ENCODE measurements around the gene CACNA1C. TPM values are rescaled to one million over a fixed set of nuclear protein-coding genes. Genes with fewer than 3 reads are reported as not detected.

Gene CACNA1C
- total RNA-seq, 8 experiments from 2014 or later, result 0.97 to 36.4 (median 5.1) TPM

- in situ Hi-C loops (cut with MboI; ENCODE audit: low pct_unique_long_range_greater_than_20kb in 2 of 9, low sequenced_read_pairs in 9 of 9, unreplicated experiment in 9 of 9), result no loop called here
Measured at GRCh38 chr12:2108975-2109671, 56.3 kb downstream of the CACNA1C start.

GRCh38 chr12:2110127-2110526, 57.3 kb downstream of the CACNA1C start:
- no peak overlapping the region for H3K4me3 ChIP-seq
- H3K27ac ChIP-seq, result no peak overlapping the region
- no peak for ATAC-seq (replicated peaks in 6 of 8)
- WGBS, 10 experiments, result 75 to 100% (median 82%) methylated on average over 1 to 4 of the region's 5 CpGs; no CpG with 5 or more reads in 6 of the 10 experiments
- in situ Hi-C loops (cut with MboI; ENCODE audit: low pct_unique_long_range_greater_than_20kb in 2 of 9, low sequenced_read_pairs in 9 of 9, unreplicated experiment in 9 of 9), result no loop called here
- peaks cover 5 to 16% of the 10 kb centered on the region in 2 donors for H3K4me1 ChIP-seq (replicated peaks in 1 of 2)

More at GRCh38 chr12:2108975-2109671, 56.3 kb downstream of the CACNA1C start:
- H3K27ac ChIP-seq, result no peak overlapping the region
- H3K4me1 ChIP-seq (replicated peaks in 1 of 2), result peaks cover 5 to 14% of the 10 kb centered on the region in 2 donors
- ATAC-seq (replicated peaks in 6 of 8), result no peak
- no peak overlapping the region for H3K4me3 ChIP-seq
- 57 to 100% (median 78%) methylated on average over 1 to 7 of the region's 10 CpGs; no CpG with 5 or more reads in 2 of the 10 experiments for WGBS, 10 experiments

GRCh38 chr12:2110849-2111566, 58.2 kb downstream of the CACNA1C start:
- in situ Hi-C loops (cut with MboI; ENCODE audit: low pct_unique_long_range_greater_than_20kb in 2 of 9, low sequenced_read_pairs in 9 of 9, unreplicated experiment in 9 of 9), result no loop called here
- Histone ChIP-seq H3K4me3 (no peak overlapping the region), H3K27ac (no peak overlapping the region), H3K4me1 (replicated peaks in 1 of 2) (peaks cover 5 to 16% of the 10 kb centered on the region in 2 donors)
- 20 to 100% (median 85%) methylated on average over 1 to 5 of the region's 16 CpGs; no CpG with 5 or more reads in 5 of the 10 experiments for WGBS, 10 experiments
- ATAC-seq (replicated peaks in 6 of 8), result peak in 1 of 8 experiments; percentile 62

- H3K4me1 ChIP-seq (replicated peaks in 1 of 2), result peaks cover 5 to 16% of the 10 kb centered on the region in 2 donors
- ATAC-seq (replicated peaks in 6 of 8), result peak in 5 of 8 experiments; percentile 83 to 97 (median 93)
- in situ Hi-C loops (cut with MboI; ENCODE audit: low pct_unique_long_range_greater_than_20kb in 2 of 9, low sequenced_read_pairs in 9 of 9, unreplicated experiment in 9 of 9), result no loop called here
- H3K27ac ChIP-seq, result no peak overlapping the region
- WGBS, 10 experiments, result 64 to 100% (median 93%) methylated on average over 1 to 8 of the region's 13 CpGs; no CpG with 5 or more reads in 5 of the 10 experiments
- H3K4me3 ChIP-seq, result no peak overlapping the region
Measured at GRCh38 chr12:2111826-2112225, 59.0 kb downstream of the CACNA1C start.

- 60 to 100% (median 88%) methylated on average over 1 to 6 of the region's 7 CpGs; no CpG with 5 or more reads in 4 of the 10 experiments for WGBS, 10 experiments
- Histone ChIP-seq H3K4me1 (replicated peaks in 1 of 2) (peaks cover 5 to 16% of the 10 kb centered on the region in 2 donors), H3K4me3 (no peak overlapping the region), H3K27ac (no peak overlapping the region)
- peak in 3 of 8 experiments; percentile 5 to 39 (median 20) for ATAC-seq (replicated peaks in 6 of 8)
- in situ Hi-C loops (cut with MboI; ENCODE audit: low pct_unique_long_range_greater_than_20kb in 2 of 9, low sequenced_read_pairs in 9 of 9, unreplicated experiment in 9 of 9), result no loop called here
Measured at GRCh38 chr12:2112401-2112800, 59.6 kb downstream of the CACNA1C start.

- ATAC-seq (replicated peaks in 6 of 8), result peak in 1 of 8 experiments; percentile 50
- in situ Hi-C loops (cut with MboI; ENCODE audit: low pct_unique_long_range_greater_than_20kb in 2 of 9, low sequenced_read_pairs in 9 of 9, unreplicated experiment in 9 of 9), result no loop called here
- peaks cover 5 to 16% of the 10 kb centered on the region in 2 donors for H3K4me1 ChIP-seq (replicated peaks in 1 of 2)
- no peak overlapping the region for H3K4me3 ChIP-seq
- no peak overlapping the region for H3K27ac ChIP-seq
- WGBS, 10 experiments, result 75 to 100% (median 96%) methylated on average over 1 to 6 of the region's 14 CpGs; no CpG with 5 or more reads in 4 of the 10 experiments
Measured at GRCh38 chr12:2113119-2113912, 60.5 kb downstream of the CACNA1C start.

GRCh38 chr12:2114071-2114470, 61.3 kb downstream of the CACNA1C start:
- ATAC-seq (replicated peaks in 6 of 8), result no peak
- in situ Hi-C loops (cut with MboI; ENCODE audit: low pct_unique_long_range_greater_than_20kb in 2 of 9, low sequenced_read_pairs in 9 of 9, unreplicated experiment in 9 of 9), result no loop called here
- H3K4me3 ChIP-seq, result no peak overlapping the region
- H3K27ac ChIP-seq, result no peak overlapping the region
- H3K4me1 ChIP-seq (replicated peaks in 1 of 2), result peaks cover 5 to 16% of the 10 kb centered on the region in 2 donors
- WGBS, 10 experiments, result 17 to 100% (median 21%) methylated on average over 1 to 2 of the region's 2 CpGs; no CpG with 5 or more reads in 7 of the 10 experiments

GRCh38 chr12:2115101-2115845, 62.5 kb downstream of the CACNA1C start:
- peaks cover 5 to 16% of the 10 kb centered on the region in 2 donors for H3K4me1 ChIP-seq (replicated peaks in 1 of 2)
- no peak overlapping the region for H3K27ac ChIP-seq
- in situ Hi-C loops (cut with MboI; ENCODE audit: low pct_unique_long_range_greater_than_20kb in 2 of 9, low sequenced_read_pairs in 9 of 9, unreplicated experiment in 9 of 9), result no loop called here
- no peak for ATAC-seq (replicated peaks in 6 of 8)
- WGBS, 10 experiments, result 33 to 100% (median 93%) methylated on average over 1 to 16 of the region's 31 CpGs; no CpG with 5 or more reads in 3 of the 10 experiments
- H3K4me3 ChIP-seq, result no peak overlapping the region

GRCh38 chr12:2117541-2117940, 64.8 kb downstream of the CACNA1C start:
- WGBS, 10 experiments, result 83 to 100% (median 100%) methylated on average over 1 to 7 of the region's 7 CpGs; no CpG with 5 or more reads in 4 of the 10 experiments
- H3K4me3 ChIP-seq, result no peak overlapping the region
- H3K27ac ChIP-seq, result no peak overlapping the region
- peaks cover 0 to 6% of the 10 kb centered on the region in 2 donors for H3K4me1 ChIP-seq (replicated peaks in 1 of 2)
- ATAC-seq (replicated peaks in 6 of 8), result no peak
- in situ Hi-C loops (cut with MboI; ENCODE audit: low pct_unique_long_range_greater_than_20kb in 2 of 9, low sequenced_read_pairs in 9 of 9, unreplicated experiment in 9 of 9), result no loop called here

- peaks cover 0 to 4% of the 10 kb centered on the region in 2 donors for H3K4me1 ChIP-seq (replicated peaks in 1 of 2)
- H3K27ac ChIP-seq, result no peak overlapping the region
- no peak overlapping the region for H3K4me3 ChIP-seq
- no peak for ATAC-seq (replicated peaks in 6 of 8)
- in situ Hi-C loops (cut with MboI; ENCODE audit: low pct_unique_long_range_greater_than_20kb in 2 of 9, low sequenced_read_pairs in 9 of 9, unreplicated experiment in 9 of 9), result no loop called here
- WGBS, 10 experiments, result 47 to 100% (median 74%) methylated on average over 1 to 3 of the region's 5 CpGs; no CpG with 5 or more reads in 4 of the 10 experiments
Measured at GRCh38 chr12:2118061-2118460, 65.3 kb downstream of the CACNA1C start.

GRCh38 chr12:2118481-2119255, 65.9 kb downstream of the CACNA1C start:
- in situ Hi-C loops (cut with MboI; ENCODE audit: low pct_unique_long_range_greater_than_20kb in 2 of 9, low sequenced_read_pairs in 9 of 9, unreplicated experiment in 9 of 9), result no loop called here
- no peak overlapping the region for H3K4me3 ChIP-seq
- peaks cover 0 to 4% of the 10 kb centered on the region in 2 donors for H3K4me1 ChIP-seq (replicated peaks in 1 of 2)
- 67 to 100% (median 91%) methylated on average over 1 to 10 of the region's 12 CpGs; no CpG with 5 or more reads in 3 of the 10 experiments for WGBS, 10 experiments
- H3K27ac ChIP-seq, result no peak overlapping the region
- ATAC-seq (replicated peaks in 6 of 8), result no peak
